Caco-2 (cell line): ENCODE results near the gene C18orf63. TPM values are rescaled to one million over a fixed set of nuclear protein-coding genes. Genes with fewer than 3 reads are reported as not detected.

Source experiments
- BruUV-seq: library from RNA; stranded (reverse); fragments of 400-500 nt; replicated peaks from 2 replicates; lab custom pipeline; 2021; lab: Mats Ljungman, UMichigan
- CTCF ChIA-PET: fragments of 300-600 bp; sonication (Branson Sonifier 250); formaldehyde crosslinking; loops from one replicate; lab custom pipeline; 2022; ENCODE audit warnings: antibody characterized with exemption; lab: Charles Lee
- POLR2A ChIA-PET: fragments of 300-600 bp; sonication (Branson Sonifier 250); formaldehyde crosslinking; loops from one replicate; lab custom pipeline; 2022; ENCODE audit warnings: antibody characterized with exemption; lab: Charles Lee
- DNase-seq, 2 experiments: peaks; one replicate each; pipeline versions ENCODE4 v3.0.0 to v3.0.0-alpha.2; 2020 to 2022
- H3K27me3 ChIP-seq: replicated peaks from 2 replicates; pipeline ENCODE4 v1.6.0; 2011; ENCODE audit warnings: low read length; ENCODE audit not compliant: control insufficient read depth, insufficient read depth
- H3K36me3 ChIP-seq: 2 replicates; pipeline ENCODE4 v1.5.1; 2011; ENCODE audit warnings: low read length; ENCODE audit not compliant: control insufficient read depth, insufficient read depth
- H3K4me1 ChIP-seq: fragments of 250-450 bp; sonication (Bioruptor Pico); 2 replicates; pipeline ENCODE4 v1.5.1; 2020; ENCODE audit warnings: mild to moderate bottlenecking
- H3K4me3 ChIP-seq: 2 replicates; pipeline ENCODE4 v1.5.1; 2011; ENCODE audit warnings: low read depth, mild to moderate bottlenecking, control low read depth, low read length
- H3K9me3 ChIP-seq: fragments of 250-450 bp; sonication (Bioruptor Pico); 2 replicates; pipeline ENCODE4 v1.5.1; 2020; ENCODE audit warnings: mild to moderate bottlenecking, moderate library complexity
- H3K27ac Mint-ChIP-seq: one replicate; pipeline ENCODE4 v1.8.0; 2022; ENCODE audit warnings: mixed read lengths; ENCODE audit not compliant: unreplicated experiment
- H3K27me3 Mint-ChIP-seq: one replicate; pipeline ENCODE4 v1.8.0; 2022; ENCODE audit warnings: mixed read lengths; ENCODE audit not compliant: insufficient read depth, unreplicated experiment
- H3K36me3 Mint-ChIP-seq: one replicate; pipeline ENCODE4 v1.8.0; 2022; ENCODE audit warnings: mild to moderate bottlenecking, mixed read lengths; ENCODE audit not compliant: insufficient read depth, unreplicated experiment
- H3K4me1 Mint-ChIP-seq: one replicate; pipeline ENCODE4 v1.8.0; 2022; ENCODE audit warnings: low read depth, mixed read lengths; ENCODE audit not compliant: unreplicated experiment
- H3K4me3 Mint-ChIP-seq: one replicate; pipeline ENCODE4 v1.8.0; 2022; ENCODE audit warnings: mild to moderate bottlenecking, moderate library complexity, mixed read lengths; ENCODE audit not compliant: unreplicated experiment
- H3K9me3 Mint-ChIP-seq: one replicate; pipeline ENCODE4 v1.8.0; 2022; ENCODE audit warnings: mixed read lengths; ENCODE audit not compliant: unreplicated experiment
- intact Hi-C: fragments of 100-400 bp; cut with micrococcal nuclease; formaldehyde crosslinking; loops from one replicate; pipeline ENCODE4 v1.10.0; 2022; ENCODE audit not compliant: unreplicated experiment
- total RNA-seq: library from RNA; stranded (reverse); gene quantifications from 2 replicates; pipeline ENCODE4 v1.2.3, GENCODE V29; 2022
- TF ChIP-seq, protein P1 (sequence below), 2 experiments: fragments of 200-600 bp in 1 of 2; IDR thresholded peaks; 1 replicate in 1 of 2; 2 replicates in 1 of 2; pipeline versions ENCODE4 v1.5.1 to v1.8.0; 2011 to 2022; ENCODE audit warnings: antibody characterized with exemption in 1 of 2, control low read depth in 1 of 2, inconsistent platforms in 1 of 2, low read depth in 1 of 2, low read length in 1 of 2, mild to moderate bottlenecking in 1 of 2, moderate library complexity in 1 of 2; ENCODE audit not compliant: insufficient read depth in 1 of 2, severe bottlenecking in 1 of 2, unreplicated experiment in 1 of 2

C18orf63 gene
- total RNA-seq, 1 experiment from 2014 or later = not detected

DNA sequence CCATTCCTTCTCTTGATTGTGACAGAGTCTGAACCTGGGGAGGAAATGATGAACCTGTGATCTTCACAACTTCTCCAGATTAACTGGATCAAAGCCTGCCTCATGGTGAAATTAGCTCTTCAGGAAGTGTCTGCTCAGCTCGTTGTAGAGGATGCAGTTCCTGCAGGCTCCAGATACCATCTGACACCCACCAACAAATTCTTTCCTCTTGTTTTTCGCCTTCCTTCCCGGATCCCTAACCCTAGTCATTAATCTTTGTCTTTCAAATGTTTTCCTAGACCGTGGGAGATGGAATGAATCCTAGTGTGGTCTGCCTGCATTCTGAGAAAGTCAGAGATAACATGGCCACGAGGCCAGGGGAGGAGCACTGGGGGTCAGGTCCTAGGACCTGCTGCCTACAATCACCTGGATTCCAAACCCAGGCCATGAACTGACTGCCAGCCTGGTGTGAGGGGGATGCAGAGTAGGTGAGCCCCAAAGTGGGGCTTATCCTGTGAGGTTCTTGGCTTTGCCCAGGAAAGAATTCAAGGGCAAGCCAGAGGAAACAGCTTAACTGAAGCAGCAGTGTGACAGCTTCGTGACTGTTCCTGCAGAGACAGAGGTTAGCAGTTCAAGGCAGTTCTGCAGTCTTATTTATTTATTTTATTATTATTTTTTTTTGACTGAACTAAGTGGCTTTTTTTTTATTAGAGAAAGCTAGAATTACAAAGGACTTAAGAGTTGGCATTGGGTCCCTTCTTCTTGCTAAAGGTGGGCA lies 73.7 kb downstream of the C18orf63 start:
- Mint-ChIP-seq H3K4me1 (no peaks in the 10 kb centered on the region), H3K36me3 (no peaks in the 10 kb centered on the region), H3K4me3 (no peak overlapping the region), H3K27ac (no peak overlapping the region), H3K9me3 (no peaks in the 10 kb centered on the region), H3K27me3 (peaks cover 3% of the 10 kb centered on the region)
- H3K4me3 ChIP-seq = no peak overlapping the region
- TF ChIP-seq, protein P1, sequence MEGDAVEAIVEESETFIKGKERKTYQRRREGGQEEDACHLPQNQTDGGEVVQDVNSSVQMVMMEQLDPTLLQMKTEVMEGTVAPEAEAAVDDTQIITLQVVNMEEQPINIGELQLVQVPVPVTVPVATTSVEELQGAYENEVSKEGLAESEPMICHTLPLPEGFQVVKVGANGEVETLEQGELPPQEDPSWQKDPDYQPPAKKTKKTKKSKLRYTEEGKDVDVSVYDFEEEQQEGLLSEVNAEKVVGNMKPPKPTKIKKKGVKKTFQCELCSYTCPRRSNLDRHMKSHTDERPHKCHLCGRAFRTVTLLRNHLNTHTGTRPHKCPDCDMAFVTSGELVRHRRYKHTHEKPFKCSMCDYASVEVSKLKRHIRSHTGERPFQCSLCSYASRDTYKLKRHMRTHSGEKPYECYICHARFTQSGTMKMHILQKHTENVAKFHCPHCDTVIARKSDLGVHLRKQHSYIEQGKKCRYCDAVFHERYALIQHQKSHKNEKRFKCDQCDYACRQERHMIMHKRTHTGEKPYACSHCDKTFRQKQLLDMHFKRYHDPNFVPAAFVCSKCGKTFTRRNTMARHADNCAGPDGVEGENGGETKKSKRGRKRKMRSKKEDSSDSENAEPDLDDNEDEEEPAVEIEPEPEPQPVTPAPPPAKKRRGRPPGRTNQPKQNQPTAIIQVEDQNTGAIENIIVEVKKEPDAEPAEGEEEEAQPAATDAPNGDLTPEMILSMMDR (IDR thresholded peaks at IDR 0.05; ENCODE audit: insufficient read depth in 1 of 2, low read depth in 1 of 2, low read length in 1 of 2, severe bottlenecking in 1 of 2, unreplicated experiment in 1 of 2) = no peak
- H3K36me3 ChIP-seq = no peaks in the 10 kb centered on the region
- H3K9me3 ChIP-seq = no peaks in the 10 kb centered on the region
- no peaks in the 10 kb centered on the region for H3K4me1 ChIP-seq
- no peak for DNase-seq
- ChIA-PET POLR2A (no interaction called here), CTCF (no interaction called here)
- BruUV-seq = no TSS peak
- intact Hi-C loops = no loop called here
- H3K27me3 ChIP-seq = no peaks in the 10 kb centered on the region; the same call in 1 of the 2 replicates

DNA sequence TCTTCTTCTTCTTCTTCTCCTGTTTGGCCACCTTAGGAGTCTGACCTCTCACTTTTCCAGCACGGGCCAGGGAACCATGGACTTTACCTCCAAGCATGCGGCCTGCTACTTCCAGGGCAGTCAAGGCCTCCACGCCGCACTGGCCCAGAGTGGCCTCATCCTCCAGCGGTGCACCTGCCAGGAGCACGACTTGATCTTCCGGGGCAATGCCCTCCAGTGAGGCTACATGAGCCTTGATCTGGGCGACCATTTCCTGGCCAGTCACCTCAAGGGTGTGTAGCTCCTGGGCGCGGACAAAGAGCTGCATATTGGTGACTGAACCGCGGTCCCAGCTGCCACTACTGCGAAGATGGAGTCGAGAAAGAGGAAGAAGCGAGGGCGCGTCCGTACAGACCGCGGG lies 74.4 kb downstream of the C18orf63 start:
- TF ChIP-seq, protein P1 (IDR thresholded peaks at IDR 0.05; ENCODE audit: insufficient read depth in 1 of 2, low read depth in 1 of 2, low read length in 1 of 2, severe bottlenecking in 1 of 2, unreplicated experiment in 1 of 2) = no peak
- no peaks in the 10 kb centered on the region for H3K4me1 Mint-ChIP-seq
- H3K4me3 ChIP-seq = no peak overlapping the region
- ChIA-PET POLR2A (no interaction called here), CTCF (no interaction called here)
- no TSS peak for BruUV-seq
- DNase-seq = no peak
- H3K4me3 Mint-ChIP-seq = no peak overlapping the region
- no peaks in the 10 kb centered on the region for H3K36me3 ChIP-seq
- H3K4me1 ChIP-seq = no peaks in the 10 kb centered on the region
- no peaks in the 10 kb centered on the region for H3K9me3 ChIP-seq
- peaks cover 3% of the 10 kb centered on the region for H3K27me3 Mint-ChIP-seq
- no peaks in the 10 kb centered on the region for H3K9me3 Mint-ChIP-seq
- no peaks in the 10 kb centered on the region; the same call in 1 of the 2 replicates for H3K27me3 ChIP-seq
- no peaks in the 10 kb centered on the region for H3K36me3 Mint-ChIP-seq
- intact Hi-C loops = loop anchor here (10.0 kb wide), 1 partner anchor 65 kb away; the partner anchor contains the start of gene DIPK1C
- H3K27ac Mint-ChIP-seq = no peak overlapping the region

GRCh38 chr18:74390900-74391299 lies 75.3 kb downstream of the C18orf63 start:
- TF ChIP-seq, protein P1 (IDR thresholded peaks at IDR 0.05; ENCODE audit: insufficient read depth in 1 of 2, low read depth in 1 of 2, low read length in 1 of 2, severe bottlenecking in 1 of 2, unreplicated experiment in 1 of 2) = no peak
- BruUV-seq = no TSS peak
- Histone ChIP-seq H3K4me3 (no peak overlapping the region), H3K27me3 (no peaks in the 10 kb centered on the region; the same call in 1 of the 2 replicates), H3K4me1 (no peaks in the 10 kb centered on the region), H3K9me3 (no peaks in the 10 kb centered on the region), H3K36me3 (no peaks in the 10 kb centered on the region)
- H3K9me3 Mint-ChIP-seq = no peaks in the 10 kb centered on the region
- no peaks in the 10 kb centered on the region for H3K4me1 Mint-ChIP-seq
- H3K4me3 Mint-ChIP-seq = no peak overlapping the region
- ChIA-PET CTCF (no interaction called here), POLR2A (no interaction called here)
- no peaks in the 10 kb centered on the region for H3K36me3 Mint-ChIP-seq
- peaks cover 3% of the 10 kb centered on the region for H3K27me3 Mint-ChIP-seq
- intact Hi-C loops = loop anchor here (10.0 kb wide), 1 partner anchor 64 kb away; the partner anchor contains the start of gene DIPK1C
- DNase-seq = no peak
- H3K27ac Mint-ChIP-seq = no peak overlapping the region
